K562 (cell line): ENCODE measurements around the gene LIMD2. TPM values are rescaled to one million over a fixed set of nuclear protein-coding genes. Genes with fewer than 3 reads are reported as not detected.

ENCODE experiments used
- BRCA1 ChIP-seq, 2 experiments: fragments of 450-650 bp in 1 of 2; sonication (generic) in 1 of 2; formaldehyde crosslinking in 1 of 2; IDR thresholded peaks; 2 replicates each; pipeline versions ENCODE4 v1.5.0 to v1.6.1; 2017 to 2020; ENCODE audit warnings: mild to moderate bottlenecking in 1 of 2, missing genetic modification reagents in 1 of 2
- CSDE1 ChIP-seq, 2 experiments: fragments of 450-650 bp; IDR thresholded peaks; 2 replicates each; pipeline ENCODE4 v1.6.1; 2016; ENCODE audit warnings: mild to moderate bottlenecking in 1 of 2
- CXXC5 ChIP-seq: fragments of 250-450 bp; sonication (Bioruptor Pico); IDR thresholded peaks from 2 replicates; pipeline ENCODE4 v1.8.0; 2022; ENCODE audit warnings: inconsistent platforms, mild to moderate bottlenecking, moderate library complexity
- POLR2G ChIP-seq: fragments of 200-400 bp; formaldehyde crosslinking; IDR thresholded peaks from 2 replicates; pipeline ENCODE4 v1.6.1; 2017; ENCODE audit warnings: low read depth, mild to moderate bottlenecking, antibody characterized with exemption, low read length, moderate library complexity
- RBBP5 ChIP-seq: fragments of 200-600 bp; sonication (generic); IDR thresholded peaks from 2 replicates; pipeline ENCODE4 v1.6.1; 2012; ENCODE audit warnings: borderline replicate concordance, mild to moderate bottlenecking, low read length, control low read depth, inconsistent platforms; ENCODE audit not compliant: insufficient read depth, poor library complexity, severe bottlenecking
- SIRT6 ChIP-seq: IDR thresholded peaks from one replicate; pipeline ENCODE4 v1.6.1; 2012; ENCODE audit warnings: low read depth, mild to moderate bottlenecking, control low read depth, inconsistent platforms, low read length, moderate library complexity
- SMC3 ChIP-seq: conservative IDR thresholded peaks from 2 replicates; pipeline ENCODE4 v1.6.1; 2011; ENCODE audit warnings: low read depth, low read length, improper control_type of control experiment; ENCODE audit not compliant: insufficient read depth
- TCF7L2 ChIP-seq: fragments of 150-350 bp; IDR thresholded peaks from 2 replicates; pipeline ENCODE4 v1.6.1; 2016; ENCODE audit warnings: low read depth, mild to moderate bottlenecking, low read length, moderate library complexity
- ZNF24 ChIP-seq: fragments of 450-650 bp; IDR thresholded peaks from 2 replicates; pipeline ENCODE4 v1.6.1; 2016
- ZNF584 ChIP-seq: fragments of 200-800 bp; sonication (Bioruptor generic); IDR thresholded peaks from 2 replicates; pipeline ENCODE4 v1.6.1; 2016; ENCODE audit warnings: low read depth, mild to moderate bottlenecking, missing genetic modification characterization, missing compliant biosample characterization
- polyA plus RNA-seq, 8 experiments: library from polyadenylated mRNA; depleted of rRNA in 4 of 8; stranded (reverse) in 5 of 8; unstranded in 3 of 8; fragments of >200 nt; fragmentation: Nextera tagmentation in 2 of 8; fragmentation: Illumina TruSeq in 1 of 8; extraction: Ambion mirVana in 2 of 8; extraction: Trizol in 1 of 8; gene quantifications; 2 replicates each; pipeline versions ENCODE4 v1.2.1 to v1.2.3, GENCODE V29; 2011 to 2014; ENCODE audit warnings: inconsistent platforms in 1 of 8, missing spikeins in 1 of 8
- total RNA-seq, 7 experiments: library from RNA; depleted of rRNA in 6 of 7; stranded (reverse); fragments of >200 nt in 6 of 7; fragmentation: Illumina TruSeq in 2 of 7; extraction: Trizol in 2 of 7; gene quantifications; 2 replicates each; pipeline versions ENCODE4 v1.2.1 to v1.2.3, GENCODE V29; 2011 to 2021; ENCODE audit warnings: low replicate concordance in 1 of 7
- TF ChIP-seq, protein P1 (sequence below): fragments of 450-650 bp; IDR thresholded peaks from 2 replicates; pipeline ENCODE4 v1.7.0; 2016; ENCODE audit warnings: borderline replicate concordance

LIMD2 gene
- total and polyA plus RNA-seq, 9 of the 15 experiments (the other 6 are each of a cell fraction or from before 2014, with no cell fraction given) = 0.07 to 11.2 (median 2.8) TPM

DNA sequence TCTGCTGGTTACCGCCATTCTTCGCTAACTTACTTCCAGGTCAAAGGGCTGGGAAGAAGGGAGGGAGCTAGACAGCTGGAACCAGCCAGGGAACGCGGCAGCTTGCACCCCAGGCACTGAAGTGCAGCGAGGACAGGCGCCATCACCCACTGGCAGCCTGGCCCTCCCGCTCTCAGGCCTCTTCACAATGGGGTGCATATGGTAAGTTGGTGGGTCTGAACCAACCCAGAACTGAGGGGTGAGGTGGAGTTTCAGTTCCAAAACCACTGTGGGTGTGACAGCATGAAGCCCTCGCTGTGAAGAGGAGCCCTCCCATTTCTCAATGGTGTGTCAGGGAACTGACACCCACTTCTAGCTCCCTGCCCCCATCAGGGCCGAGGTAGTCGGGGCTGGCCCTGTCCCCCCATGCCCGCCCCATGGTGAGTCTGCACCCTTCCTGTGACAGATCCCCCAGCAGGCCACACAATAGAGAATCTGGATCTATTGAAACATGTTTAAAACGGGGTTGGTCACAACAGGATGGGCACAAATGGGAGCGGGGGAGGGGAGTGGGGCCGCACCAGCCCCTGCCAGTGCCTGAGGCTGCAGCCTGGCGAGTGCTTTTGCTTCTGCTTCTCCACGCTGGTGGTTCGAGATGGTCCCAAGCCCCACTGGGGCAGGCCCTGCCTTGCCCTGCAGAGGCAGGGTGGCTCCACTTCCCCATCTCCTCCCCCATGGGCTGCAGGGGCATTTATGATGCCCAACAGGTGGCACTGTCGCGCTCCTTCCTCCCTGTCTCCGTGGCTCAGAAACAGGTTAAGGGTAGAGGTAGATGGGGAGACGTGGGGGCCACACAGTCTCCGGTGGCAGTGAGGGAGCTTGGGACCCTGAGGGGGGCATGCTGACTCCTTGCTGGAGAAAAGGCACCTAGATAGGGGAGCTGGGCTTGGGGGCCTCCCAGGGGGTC lies 2.3 kb downstream of the LIMD2 start (continued):
- TF ChIP-seq SMC3 (0 out of 2 replicates have a peak, but pooled peaks have one; percentile 13), RBBP5 (no peak), SIRT6 (no peak), CSDE1 (IDR thresholded peaks at IDR 0.05) (no peak), ZNF24 (no peak), CXXC5 (no peak), TCF7L2 (no peak), ZNF584 (CRISPR knock-in tag) (no peak), POLR2G (peak; percentile 64), BRCA1 (IDR thresholded peaks at IDR 0.05) (no peak), BRCA1 (CRISPR knock-in tag; IDR thresholded peaks at IDR 0.05) (no peak)
- TF ChIP-seq, protein P1, sequence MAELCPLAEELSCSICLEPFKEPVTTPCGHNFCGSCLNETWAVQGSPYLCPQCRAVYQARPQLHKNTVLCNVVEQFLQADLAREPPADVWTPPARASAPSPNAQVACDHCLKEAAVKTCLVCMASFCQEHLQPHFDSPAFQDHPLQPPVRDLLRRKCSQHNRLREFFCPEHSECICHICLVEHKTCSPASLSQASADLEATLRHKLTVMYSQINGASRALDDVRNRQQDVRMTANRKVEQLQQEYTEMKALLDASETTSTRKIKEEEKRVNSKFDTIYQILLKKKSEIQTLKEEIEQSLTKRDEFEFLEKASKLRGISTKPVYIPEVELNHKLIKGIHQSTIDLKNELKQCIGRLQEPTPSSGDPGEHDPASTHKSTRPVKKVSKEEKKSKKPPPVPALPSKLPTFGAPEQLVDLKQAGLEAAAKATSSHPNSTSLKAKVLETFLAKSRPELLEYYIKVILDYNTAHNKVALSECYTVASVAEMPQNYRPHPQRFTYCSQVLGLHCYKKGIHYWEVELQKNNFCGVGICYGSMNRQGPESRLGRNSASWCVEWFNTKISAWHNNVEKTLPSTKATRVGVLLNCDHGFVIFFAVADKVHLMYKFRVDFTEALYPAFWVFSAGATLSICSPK = no peak
